Neutrophil (primary cell): ENCODE results near the gene PTCSC3.

ENCODE experiments used
- H3K27ac ChIP-seq: fragments of 200-600 bp; sonication (generic); 2 replicates; pipeline ENCODE4 v1.5.1; 2016; ENCODE audit warnings: mild to moderate bottlenecking, moderate library complexity
- H3K27me3 ChIP-seq: fragments of 200-600 bp; sonication (generic); 2 replicates; pipeline ENCODE4 v1.6.0; 2016; ENCODE audit warnings: mild to moderate bottlenecking
- H3K36me3 ChIP-seq: fragments of 200-600 bp; sonication (generic); 2 replicates; pipeline ENCODE4 v1.5.1; 2017
- H3K4me1 ChIP-seq, 2 experiments: fragments of 200-600 bp in 1 of 2; sonication (generic) in 1 of 2; 1 replicate in 1 of 2; 2 replicates in 1 of 2; pipeline versions ENCODE4 v1.5.1 to v1.6.1; 2013 to 2016; ENCODE audit warnings: low read depth in 1 of 2, low read length in 1 of 2, mild to moderate bottlenecking in 1 of 2, moderate library complexity in 1 of 2; ENCODE audit not compliant: control insufficient read depth in 1 of 2, insufficient read depth in 1 of 2
- H3K4me3 ChIP-seq, 2 experiments: fragments of 200-600 bp in 1 of 2; sonication (generic) in 1 of 2; 1 replicate in 1 of 2; 2 replicates in 1 of 2; pipeline ENCODE4 v1.5.1; 2013 to 2016; ENCODE audit warnings: low read depth in 1 of 2, low read length in 1 of 2, mild to moderate bottlenecking in 1 of 2, moderate library complexity in 1 of 2
- H3K9me3 ChIP-seq: fragments of 200-600 bp; sonication (generic); 2 replicates; pipeline ENCODE4 v1.5.1; 2016
- TF ChIP-seq, protein P1 (sequence below): fragments of 200-600 bp; sonication (generic); IDR thresholded peaks from 2 replicates; pipeline ENCODE4 v1.5.1; 2016; ENCODE audit warnings: antibody characterized with exemption

The PTCSC3 gene

GRCh38 chr14:36162267-36162666 lies 14.3 kb downstream of the PTCSC3 start:
- H3K4me3 ChIP-seq = no peak overlapping the region
- no peaks in the 10 kb centered on the region for H3K4me1 ChIP-seq
- no peaks in the 10 kb centered on the region for H3K9me3 ChIP-seq
- H3K27ac ChIP-seq = no peak overlapping the region
- H3K27me3 ChIP-seq = no peaks in the 10 kb centered on the region
- TF ChIP-seq, protein P1, sequence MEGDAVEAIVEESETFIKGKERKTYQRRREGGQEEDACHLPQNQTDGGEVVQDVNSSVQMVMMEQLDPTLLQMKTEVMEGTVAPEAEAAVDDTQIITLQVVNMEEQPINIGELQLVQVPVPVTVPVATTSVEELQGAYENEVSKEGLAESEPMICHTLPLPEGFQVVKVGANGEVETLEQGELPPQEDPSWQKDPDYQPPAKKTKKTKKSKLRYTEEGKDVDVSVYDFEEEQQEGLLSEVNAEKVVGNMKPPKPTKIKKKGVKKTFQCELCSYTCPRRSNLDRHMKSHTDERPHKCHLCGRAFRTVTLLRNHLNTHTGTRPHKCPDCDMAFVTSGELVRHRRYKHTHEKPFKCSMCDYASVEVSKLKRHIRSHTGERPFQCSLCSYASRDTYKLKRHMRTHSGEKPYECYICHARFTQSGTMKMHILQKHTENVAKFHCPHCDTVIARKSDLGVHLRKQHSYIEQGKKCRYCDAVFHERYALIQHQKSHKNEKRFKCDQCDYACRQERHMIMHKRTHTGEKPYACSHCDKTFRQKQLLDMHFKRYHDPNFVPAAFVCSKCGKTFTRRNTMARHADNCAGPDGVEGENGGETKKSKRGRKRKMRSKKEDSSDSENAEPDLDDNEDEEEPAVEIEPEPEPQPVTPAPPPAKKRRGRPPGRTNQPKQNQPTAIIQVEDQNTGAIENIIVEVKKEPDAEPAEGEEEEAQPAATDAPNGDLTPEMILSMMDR = no peak
- H3K36me3 ChIP-seq = no peaks in the 10 kb centered on the region

GRCh38 chr14:36161776-36162175 lies 14.7 kb downstream of the PTCSC3 start:
- no peaks in the 10 kb centered on the region for H3K4me1 ChIP-seq

DNA sequence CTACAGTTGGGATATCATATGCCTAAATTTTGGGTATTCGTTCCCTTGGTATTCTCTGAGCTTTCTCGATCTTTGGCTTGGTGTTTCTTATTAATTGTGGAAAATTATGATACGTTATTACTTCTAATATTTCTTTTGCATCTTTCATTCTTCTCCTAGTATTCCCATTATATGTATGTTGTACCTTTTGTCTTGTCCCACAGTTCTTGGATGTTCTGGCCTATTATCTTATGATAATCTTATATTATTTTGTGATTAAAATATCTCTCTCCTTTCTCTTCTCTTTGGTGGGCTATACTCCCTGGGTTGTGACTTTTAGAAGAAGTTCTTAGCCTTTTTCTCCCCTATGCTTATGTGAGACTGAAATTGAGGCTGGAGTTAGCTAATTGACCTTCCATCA lies 25.2 kb downstream of the PTCSC3 start:
- no peaks in the 10 kb centered on the region for H3K27me3 ChIP-seq
- H3K4me3 ChIP-seq = no peak overlapping the region
- H3K27ac ChIP-seq = no peak overlapping the region
- H3K4me1 ChIP-seq = no peaks in the 10 kb centered on the region
- no peaks in the 10 kb centered on the region for H3K9me3 ChIP-seq
- H3K36me3 ChIP-seq = no peaks in the 10 kb centered on the region
- TF ChIP-seq, protein P1 = no peak

More at GRCh38 chr14:36161776-36162175, 14.7 kb downstream of the PTCSC3 start:
- H3K27ac ChIP-seq = no peak overlapping the region
- H3K27me3 ChIP-seq = no peaks in the 10 kb centered on the region
- H3K9me3 ChIP-seq = no peaks in the 10 kb centered on the region
- no peaks in the 10 kb centered on the region for H3K36me3 ChIP-seq
- TF ChIP-seq, protein P1 = no peak
- H3K4me3 ChIP-seq = no peak overlapping the region

DNA sequence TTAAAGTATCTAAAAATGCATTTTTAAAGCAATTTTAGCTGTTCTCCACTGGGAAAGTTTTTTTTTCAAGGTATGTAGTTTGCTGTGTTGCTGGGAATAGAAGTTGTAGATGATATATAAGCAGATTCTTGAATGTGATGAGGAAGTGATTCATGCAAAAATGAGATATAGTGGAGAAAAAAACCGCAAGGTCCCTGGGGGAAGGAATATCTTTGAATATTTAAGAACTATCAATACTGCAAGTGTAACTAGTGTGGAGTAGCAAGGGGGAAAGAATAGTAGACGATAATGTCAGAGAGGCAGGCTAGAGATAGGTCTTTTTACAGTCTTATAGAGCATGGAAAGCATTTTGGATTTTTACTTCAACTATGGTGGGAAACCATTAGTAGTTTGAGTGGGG lies 42.5 kb downstream of the PTCSC3 start:
- Histone ChIP-seq H3K36me3 (no peaks in the 10 kb centered on the region), H3K4me1 (no peaks in the 10 kb centered on the region), H3K4me3 (no peak overlapping the region), H3K27ac (no peak overlapping the region), H3K27me3 (no peaks in the 10 kb centered on the region), H3K9me3 (no peaks in the 10 kb centered on the region)
- TF ChIP-seq, protein P1 = no peak

DNA sequence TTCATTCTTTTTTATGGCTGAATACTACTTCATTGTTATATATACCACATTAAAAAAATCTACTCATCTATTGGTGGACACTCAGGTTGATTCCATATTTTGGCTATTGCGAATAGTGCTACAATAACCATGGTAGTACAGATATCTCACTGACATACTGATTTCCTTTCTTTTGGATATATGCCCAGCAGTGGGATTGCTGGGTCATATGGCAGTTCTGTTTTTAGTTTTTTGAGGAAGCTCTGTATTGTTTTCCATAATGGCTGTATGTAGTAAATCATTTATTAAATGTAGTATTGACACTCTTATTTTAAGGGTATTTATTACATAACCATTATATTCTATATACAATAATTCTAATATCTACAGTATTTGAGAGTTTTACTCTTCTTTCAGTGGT lies 43.7 kb downstream of the PTCSC3 start:
- no peaks in the 10 kb centered on the region for H3K36me3 ChIP-seq
- H3K27me3 ChIP-seq = no peaks in the 10 kb centered on the region
- no peaks in the 10 kb centered on the region for H3K9me3 ChIP-seq
- no peak overlapping the region for H3K4me3 ChIP-seq
- H3K4me1 ChIP-seq = no peaks in the 10 kb centered on the region
- H3K27ac ChIP-seq = no peak overlapping the region
- TF ChIP-seq, protein P1 = no peak

DNA sequence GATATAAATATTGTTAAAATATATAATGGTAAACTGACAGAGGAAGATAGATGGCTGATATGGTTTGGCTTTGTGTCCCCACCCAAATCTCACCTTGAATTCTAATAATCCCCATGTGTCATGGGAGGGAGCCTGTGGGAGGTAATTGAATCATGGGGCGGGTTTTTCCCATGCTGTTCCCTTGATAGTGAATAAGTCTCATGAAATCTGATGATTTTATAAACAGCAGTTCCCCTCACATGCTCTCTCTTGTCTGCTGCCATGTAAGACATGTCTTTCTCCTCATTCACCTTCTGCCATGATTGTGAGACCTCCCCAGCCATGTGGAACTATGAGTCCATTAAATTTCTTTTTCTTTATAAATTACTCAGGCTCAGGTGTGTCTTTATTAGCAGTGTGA lies 46.3 kb downstream of the PTCSC3 start:
- Histone ChIP-seq H3K4me3 (no peak overlapping the region), H3K4me1 (no peaks in the 10 kb centered on the region), H3K9me3 (no peaks in the 10 kb centered on the region), H3K36me3 (no peaks in the 10 kb centered on the region), H3K27me3 (no peaks in the 10 kb centered on the region), H3K27ac (no peak overlapping the region)
- TF ChIP-seq, protein P1 = no peak
